ENCODE measurements around the gene FAM81B.

The FAM81B gene

GRCh38 chr5:95486191-95486590, 95.0 kb downstream of the FAM81B start:
- DNase-seq = no peak

DNA sequence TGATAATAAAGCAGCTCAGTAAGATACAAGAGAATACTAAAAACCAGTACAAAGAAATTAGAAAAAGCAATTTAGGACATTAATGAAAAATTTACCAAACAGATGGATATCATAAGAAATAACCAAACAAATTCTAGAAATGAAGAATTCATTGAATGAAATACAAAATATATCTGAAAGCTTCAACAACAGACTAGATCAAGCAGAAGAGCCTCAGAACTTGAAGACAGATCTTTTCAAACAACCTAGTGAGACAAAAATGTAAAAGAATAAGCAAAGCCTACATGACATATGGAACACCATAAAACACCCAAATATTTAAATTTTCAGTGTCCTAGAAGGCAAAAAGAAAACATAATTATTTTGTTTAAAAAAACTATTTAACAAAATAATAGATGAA, 96.7 kb downstream of the FAM81B start:
- no peak for DNase-seq
